GM12878 (cell line): ENCODE results near the gene KRTAP26-1. TPM values are rescaled to one million over a fixed set of nuclear protein-coding genes. Genes with fewer than 3 reads are reported as not detected.

Experiments used
- ATAC-seq: fragments of 200-7000 bp; cut with Tn5 transposase; 3 replicates; pipeline ENCODE4 v1.9.1; 2020; ENCODE audit warnings: mild to moderate bottlenecking, moderate library complexity
- BruUV-seq: library from RNA; stranded (reverse); fragments of 400-500 nt; replicated peaks from 2 replicates; lab custom pipeline; 2021; lab: Mats Ljungman, UMichigan
- CTCF ChIA-PET: fragments of 300-600 bp; sonication (Branson Sonifier 250); formaldehyde crosslinking; extraction: SDS; loops from one replicate; lab custom pipeline; 2021; ENCODE audit warnings: inconsistent platforms; lab: Yijun Ruan, JAX
- POLR2A ChIA-PET: fragments of 350-600 bp; formaldehyde crosslinking; extraction: SDS; loops from one replicate; lab custom pipeline; 2021; ENCODE audit warnings: inconsistent platforms; lab: Charles Lee
- RAD21 ChIA-PET: fragments of 300-600 bp; sonication (Branson Sonifier 250); formaldehyde crosslinking; loops from one replicate; lab custom pipeline; 2023; ENCODE audit warnings: antibody characterized with exemption; ENCODE audit not compliant: unreplicated experiment; lab: Charles Lee
- SMC1A ChIA-PET: fragments of 300-600 bp; sonication (Branson Sonifier 250); formaldehyde crosslinking; loops from one replicate; lab custom pipeline; 2023; ENCODE audit not compliant: unreplicated experiment, uncharacterized antibody; lab: Charles Lee
- DNase-seq: peaks from one replicate; pipeline ENCODE4 v3.0.0-alpha.2; 2011; ENCODE audit warnings: low read depth, low spot score
- FAIRE-seq: peaks from 3 replicates; lab custom pipeline; 2011; peaks lifted over from hg19 to GRCh38; lab: Jason Lieb, UNC
- H2AFZ ChIP-seq: 2 replicates; pipeline ENCODE4 v1.6.0; 2011; ENCODE audit warnings: low read depth, low read length, control low read depth; ENCODE audit not compliant: control insufficient read depth
- H3K27ac ChIP-seq: 2 replicates; pipeline ENCODE4 v1.5.1; 2011; ENCODE audit warnings: control low read depth; ENCODE audit not compliant: control insufficient read depth, insufficient read depth
- H3K27me3 ChIP-seq, 2 experiments: replicated peaks in 1 of 2; 2 replicates each; pipeline versions ENCODE4 v1.6.0 to v1.6.1; 2011; ENCODE audit warnings: low read length in 1 of 2; ENCODE audit not compliant: control insufficient read depth in 2 of 2, insufficient read depth in 2 of 2
- H3K36me3 ChIP-seq, 2 experiments: 2 replicates each; pipeline ENCODE4 v1.5.1; 2011; ENCODE audit warnings: low read length in 1 of 2; ENCODE audit not compliant: control insufficient read depth in 2 of 2, insufficient read depth in 2 of 2
- H3K4me1 ChIP-seq: 2 replicates; pipeline ENCODE4 v1.6.1; 2011; ENCODE audit warnings: mild to moderate bottlenecking, low read length, moderate library complexity, mixed read lengths; ENCODE audit not compliant: control insufficient read depth, insufficient read depth
- H3K4me2 ChIP-seq: 2 replicates; pipeline ENCODE4 v1.6.0; 2011; ENCODE audit warnings: control low read depth; ENCODE audit not compliant: control insufficient read depth, insufficient read depth
- H3K4me3 ChIP-seq: fragments of 200-600 bp; sonication (generic); 2 replicates; pipeline ENCODE4 v1.5.1; 2016
- H3K79me2 ChIP-seq: 2 replicates; pipeline ENCODE4 v1.6.0; 2011; ENCODE audit warnings: low read length; ENCODE audit not compliant: control insufficient read depth, insufficient read depth
- H3K9ac ChIP-seq: 2 replicates; pipeline ENCODE4 v1.8.0; 2011; ENCODE audit warnings: low read length, control low read depth, mixed read lengths; ENCODE audit not compliant: control insufficient read depth, insufficient read depth
- H3K9me3 ChIP-seq: replicated peaks from 3 replicates; pipeline ENCODE4 v1.5.1; 2011; ENCODE audit warnings: mild to moderate bottlenecking, low read length; ENCODE audit not compliant: control insufficient read depth, insufficient read depth
- H4K20me1 ChIP-seq: 2 replicates; pipeline ENCODE4 v1.6.0; 2011; ENCODE audit not compliant: control insufficient read depth, insufficient read depth
- CREM ChIP-seq: IDR thresholded peaks from 2 replicates; pipeline ENCODE4 v1.6.1; 2014; ENCODE audit warnings: antibody characterized with exemption, low read depth
- FOS ChIP-seq: IDR thresholded peaks from 3 replicates; pipeline ENCODE4 v1.6.1; 2011; ENCODE audit warnings: borderline replicate concordance; ENCODE audit not compliant: insufficient read length; ENCODE audit errors: extremely low read depth
- MEF2A ChIP-seq: IDR thresholded peaks from 2 replicates; pipeline ENCODE4 v1.6.1; 2011; ENCODE audit warnings: low read depth, mild to moderate bottlenecking, low read length, moderate library complexity; ENCODE audit not compliant: insufficient read depth
- RBBP5 ChIP-seq: fragments of 200-600 bp; sonication (generic); conservative IDR thresholded peaks from 2 replicates; pipeline ENCODE4 v1.6.1; 2016
- RELA ChIP-seq: fragments of 450-650 bp; IDR thresholded peaks from 2 replicates; pipeline ENCODE4 v1.8.0; 2014; ENCODE audit warnings: borderline replicate concordance; ENCODE audit not compliant: partially characterized antibody
- TAF1 ChIP-seq: IDR thresholded peaks from 2 replicates; pipeline ENCODE4 v1.6.1; 2011; ENCODE audit warnings: mild to moderate bottlenecking, low read depth, low read length, borderline replicate concordance
- TBL1XR1 ChIP-seq: IDR thresholded peaks from 2 replicates; pipeline ENCODE4 v1.6.1; 2012; ENCODE audit warnings: low read depth, low read length, improper control_type of control experiment
- whole genome bisulfite sequencing: methylation state at CpG from one replicate; pipeline ENCODE4 v1.1.6; 2016; ENCODE audit warnings: low lambda C conversion rate; ENCODE audit not compliant: insufficient replicate concordance, insufficient coverage; ENCODE audit errors: missing lambda C conversion rate; 5-methylcytosine and 5-hydroxymethylcytosine counted together
- in situ Hi-C: fragments of 300-500 bp; cut with MboI; formaldehyde crosslinking; loops from 9 replicates; pipeline ENCODE4 v1.14.3; 2018; ENCODE audit warnings: mixed read lengths
- intact Hi-C: fragments of 100-400 bp; cut with micrococcal nuclease; formaldehyde crosslinking; loops from one replicate; pipeline ENCODE4 v1.14.2; 2022; ENCODE audit not compliant: unreplicated experiment
- polyA plus RNA-seq, 11 experiments: library from polyadenylated mRNA; depleted of rRNA in 4 of 11; unstranded in 6 of 11; stranded (reverse) in 5 of 11; fragments of >200 nt; fragmentation: Nextera tagmentation in 4 of 11; fragmentation: Illumina TruSeq in 1 of 11; extraction: Ambion mirVana in 4 of 11; extraction: Trizol in 1 of 11; gene quantifications; 1 replicate in 1 of 11; 2 replicates in 10 of 11; pipeline versions ENCODE4 v1.2.1 to v1.2.3, GENCODE V29; 2011 to 2016; ENCODE audit warnings: inconsistent platforms in 2 of 11, missing spikeins in 2 of 11, low read depth in 1 of 11
- total RNA-seq, 4 experiments: library from RNA; depleted of rRNA in 3 of 4; stranded (reverse); fragments of >200 nt in 3 of 4; fragmentation: Illumina TruSeq in 1 of 4; extraction: Trizol in 1 of 4; gene quantifications; 2 replicates each; pipeline versions ENCODE4 v1.2.1 to v1.2.3, GENCODE V29; 2013 to 2021
- TF ChIP-seq, protein P1 (sequence below): IDR thresholded peaks from 2 replicates; pipeline ENCODE4 v1.6.1; 2012; ENCODE audit warnings: improper control_type of control experiment, low read depth, low read length; ENCODE audit not compliant: insufficient replicate concordance
- TF ChIP-seq, protein P2 (sequence below): IDR thresholded peaks from 2 replicates; pipeline ENCODE4 v1.6.1; 2011; ENCODE audit warnings: borderline replicate concordance, low read depth, mild to moderate bottlenecking, moderate library complexity, mixed read lengths, low read length; ENCODE audit not compliant: insufficient read depth; ENCODE audit errors: extremely low read length
- TF ChIP-seq, protein P3 (sequence below): IDR thresholded peaks from 2 replicates; pipeline ENCODE4 v1.6.1; 2011; ENCODE audit warnings: mild to moderate bottlenecking, low read depth, low read length, moderate library complexity; ENCODE audit not compliant: insufficient replicate concordance
- TF ChIP-seq, protein P4 (sequence below): fragments of 450-650 bp; IDR thresholded peaks from 2 replicates; pipeline ENCODE4 v1.6.1; 2018; ENCODE audit warnings: mild to moderate bottlenecking, low read depth, moderate library complexity; ENCODE audit not compliant: partially characterized antibody

The KRTAP26-1 gene
- total and polyA plus RNA-seq, 10 of the 15 experiments (the other 5 are each of a cell fraction or from before 2014, with no cell fraction given), result not detected

DNA sequence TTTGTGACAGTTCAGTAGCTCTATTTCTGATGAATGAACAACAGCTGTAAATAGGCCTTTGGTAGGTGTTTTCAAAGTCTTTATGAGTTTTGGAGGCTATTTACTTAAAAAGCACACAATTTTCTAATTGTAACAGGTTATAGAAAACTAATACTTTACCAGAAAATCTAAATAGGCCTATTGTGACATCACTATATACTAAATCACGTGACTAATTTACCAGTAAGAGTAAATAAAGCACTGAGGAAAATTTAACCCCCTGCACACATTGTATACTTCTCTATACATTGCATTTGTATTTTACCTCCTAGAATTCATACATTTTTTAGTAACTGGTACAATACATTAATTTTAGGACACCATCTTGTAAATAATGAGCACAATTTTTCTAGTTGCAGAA lies 15.0 kb downstream of the KRTAP26-1 start:
- Histone ChIP-seq H4K20me1 (no peaks in the 10 kb centered on the region), H3K4me1 (no peaks in the 10 kb centered on the region), H2AFZ (no peak overlapping the region), H3K9ac (no peak overlapping the region), H3K27ac (no peak overlapping the region), H3K36me3 (no peaks in the 10 kb centered on the region), H3K79me2 (no peaks in the 10 kb centered on the region), H3K9me3 (no peaks in the 10 kb centered on the region), H3K4me2 (no peak overlapping the region), H3K27me3 (no peaks in the 10 kb centered on the region), H3K4me3 (no peak overlapping the region)
- in situ Hi-C loops, result no loop called here
- WGBS, result 7% methylated on average over 1 of the region's 1 CpG
- POLR2A ChIA-PET, result no interaction called here
- FAIRE-seq, result no peak
- no peak for DNase-seq
- ATAC-seq, result no peak
- no TSS peak for BruUV-seq
- SMC1A ChIA-PET, result no interaction called here
- intact Hi-C loops, result no loop called here
- RAD21 ChIA-PET, result no interaction called here
- CTCF ChIA-PET, result no interaction called here
- no peak for TF ChIP-seq FOS
- no peak for TF ChIP-seq TAF1
- TF ChIP-seq RELA, result no peak
- TF ChIP-seq, protein P1, sequence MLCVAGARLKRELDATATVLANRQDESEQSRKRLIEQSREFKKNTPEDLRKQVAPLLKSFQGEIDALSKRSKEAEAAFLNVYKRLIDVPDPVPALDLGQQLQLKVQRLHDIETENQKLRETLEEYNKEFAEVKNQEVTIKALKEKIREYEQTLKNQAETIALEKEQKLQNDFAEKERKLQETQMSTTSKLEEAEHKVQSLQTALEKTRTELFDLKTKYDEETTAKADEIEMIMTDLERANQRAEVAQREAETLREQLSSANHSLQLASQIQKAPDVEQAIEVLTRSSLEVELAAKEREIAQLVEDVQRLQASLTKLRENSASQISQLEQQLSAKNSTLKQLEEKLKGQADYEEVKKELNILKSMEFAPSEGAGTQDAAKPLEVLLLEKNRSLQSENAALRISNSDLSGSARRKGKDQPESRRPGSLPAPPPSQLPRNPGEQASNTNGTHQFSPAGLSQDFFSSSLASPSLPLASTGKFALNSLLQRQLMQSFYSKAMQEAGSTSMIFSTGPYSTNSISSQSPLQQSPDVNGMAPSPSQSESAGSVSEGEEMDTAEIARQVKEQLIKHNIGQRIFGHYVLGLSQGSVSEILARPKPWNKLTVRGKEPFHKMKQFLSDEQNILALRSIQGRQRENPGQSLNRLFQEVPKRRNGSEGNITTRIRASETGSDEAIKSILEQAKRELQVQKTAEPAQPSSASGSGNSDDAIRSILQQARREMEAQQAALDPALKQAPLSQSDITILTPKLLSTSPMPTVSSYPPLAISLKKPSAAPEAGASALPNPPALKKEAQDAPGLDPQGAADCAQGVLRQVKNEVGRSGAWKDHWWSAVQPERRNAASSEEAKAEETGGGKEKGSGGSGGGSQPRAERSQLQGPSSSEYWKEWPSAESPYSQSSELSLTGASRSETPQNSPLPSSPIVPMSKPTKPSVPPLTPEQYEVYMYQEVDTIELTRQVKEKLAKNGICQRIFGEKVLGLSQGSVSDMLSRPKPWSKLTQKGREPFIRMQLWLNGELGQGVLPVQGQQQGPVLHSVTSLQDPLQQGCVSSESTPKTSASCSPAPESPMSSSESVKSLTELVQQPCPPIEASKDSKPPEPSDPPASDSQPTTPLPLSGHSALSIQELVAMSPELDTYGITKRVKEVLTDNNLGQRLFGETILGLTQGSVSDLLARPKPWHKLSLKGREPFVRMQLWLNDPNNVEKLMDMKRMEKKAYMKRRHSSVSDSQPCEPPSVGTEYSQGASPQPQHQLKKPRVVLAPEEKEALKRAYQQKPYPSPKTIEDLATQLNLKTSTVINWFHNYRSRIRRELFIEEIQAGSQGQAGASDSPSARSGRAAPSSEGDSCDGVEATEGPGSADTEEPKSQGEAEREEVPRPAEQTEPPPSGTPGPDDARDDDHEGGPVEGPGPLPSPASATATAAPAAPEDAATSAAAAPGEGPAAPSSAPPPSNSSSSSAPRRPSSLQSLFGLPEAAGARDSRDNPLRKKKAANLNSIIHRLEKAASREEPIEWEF, result no peak
- TF ChIP-seq RBBP5, result no peak
- TF ChIP-seq, protein P2, sequence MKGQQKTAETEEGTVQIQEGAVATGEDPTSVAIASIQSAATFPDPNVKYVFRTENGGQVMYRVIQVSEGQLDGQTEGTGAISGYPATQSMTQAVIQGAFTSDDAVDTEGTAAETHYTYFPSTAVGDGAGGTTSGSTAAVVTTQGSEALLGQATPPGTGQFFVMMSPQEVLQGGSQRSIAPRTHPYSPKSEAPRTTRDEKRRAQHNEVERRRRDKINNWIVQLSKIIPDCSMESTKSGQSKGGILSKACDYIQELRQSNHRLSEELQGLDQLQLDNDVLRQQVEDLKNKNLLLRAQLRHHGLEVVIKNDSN, result no peak
- TF ChIP-seq MEF2A, result no peak
- no peak for TF ChIP-seq TBL1XR1
- TF ChIP-seq CREM, result no peak
- TF ChIP-seq, protein P3, sequence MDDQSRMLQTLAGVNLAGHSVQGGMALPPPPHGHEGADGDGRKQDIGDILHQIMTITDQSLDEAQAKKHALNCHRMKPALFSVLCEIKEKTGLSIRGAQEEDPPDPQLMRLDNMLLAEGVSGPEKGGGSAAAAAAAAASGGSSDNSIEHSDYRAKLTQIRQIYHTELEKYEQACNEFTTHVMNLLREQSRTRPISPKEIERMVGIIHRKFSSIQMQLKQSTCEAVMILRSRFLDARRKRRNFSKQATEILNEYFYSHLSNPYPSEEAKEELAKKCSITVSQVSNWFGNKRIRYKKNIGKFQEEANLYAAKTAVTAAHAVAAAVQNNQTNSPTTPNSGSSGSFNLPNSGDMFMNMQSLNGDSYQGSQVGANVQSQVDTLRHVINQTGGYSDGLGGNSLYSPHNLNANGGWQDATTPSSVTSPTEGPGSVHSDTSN, result no peak
- TF ChIP-seq, protein P4, sequence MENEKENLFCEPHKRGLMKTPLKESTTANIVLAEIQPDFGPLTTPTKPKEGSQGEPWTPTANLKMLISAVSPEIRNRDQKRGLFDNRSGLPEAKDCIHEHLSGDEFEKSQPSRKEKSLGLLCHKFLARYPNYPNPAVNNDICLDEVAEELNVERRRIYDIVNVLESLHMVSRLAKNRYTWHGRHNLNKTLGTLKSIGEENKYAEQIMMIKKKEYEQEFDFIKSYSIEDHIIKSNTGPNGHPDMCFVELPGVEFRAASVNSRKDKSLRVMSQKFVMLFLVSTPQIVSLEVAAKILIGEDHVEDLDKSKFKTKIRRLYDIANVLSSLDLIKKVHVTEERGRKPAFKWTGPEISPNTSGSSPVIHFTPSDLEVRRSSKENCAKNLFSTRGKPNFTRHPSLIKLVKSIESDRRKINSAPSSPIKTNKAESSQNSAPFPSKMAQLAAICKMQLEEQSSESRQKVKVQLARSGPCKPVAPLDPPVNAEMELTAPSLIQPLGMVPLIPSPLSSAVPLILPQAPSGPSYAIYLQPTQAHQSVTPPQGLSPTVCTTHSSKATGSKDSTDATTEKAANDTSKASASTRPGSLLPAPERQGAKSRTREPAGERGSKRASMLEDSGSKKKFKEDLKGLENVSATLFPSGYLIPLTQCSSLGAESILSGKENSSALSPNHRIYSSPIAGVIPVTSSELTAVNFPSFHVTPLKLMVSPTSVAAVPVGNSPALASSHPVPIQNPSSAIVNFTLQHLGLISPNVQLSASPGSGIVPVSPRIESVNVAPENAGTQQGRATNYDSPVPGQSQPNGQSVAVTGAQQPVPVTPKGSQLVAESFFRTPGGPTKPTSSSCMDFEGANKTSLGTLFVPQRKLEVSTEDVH, result no peak
